GM19351 (cell line): ENCODE measurements around the gene HDGFL3.
"Not testable (repeated sequence)": the region's sequence is repeated elsewhere in the genome, so short reads cannot be mapped to it uniquely, and the experiment has no call there.

Experiments used
- ATAC-seq: cut with Tn5 transposase; IDR thresholded peaks from one replicate; pipeline ENCODE4 v1.9.1; 2021; ENCODE audit warnings: mild to moderate bottlenecking, moderate library complexity; ENCODE audit not compliant: unreplicated experiment

The HDGFL3 gene

GRCh38 chr15:83194528-83194927 is 13.1 kb downstream of the HDGFL3 start:
- no peak for ATAC-seq

- ATAC-seq, result no peak
Measured at GRCh38 chr15:83193721-83194120, 13.9 kb downstream of the HDGFL3 start.

GRCh38 chr15:83192742-83193141 is 14.9 kb downstream of the HDGFL3 start:
- ATAC-seq, result no peak

- no peak for ATAC-seq
Measured at GRCh38 chr15:83190450-83190849, 17.2 kb downstream of the HDGFL3 start.

GRCh38 chr15:83185561-83185960 is 22.1 kb downstream of the HDGFL3 start:
- ATAC-seq, result no peak

- ATAC-seq, result no peak
Measured at GRCh38 chr15:83178869-83179325, 28.7 kb downstream of the HDGFL3 start.

GRCh38 chr15:83178390-83178789 is 29.2 kb downstream of the HDGFL3 start:
- ATAC-seq, result no peak

GRCh38 chr15:83174891-83175290 is 32.7 kb downstream of the HDGFL3 start:
- ATAC-seq, result no peak

GRCh38 chr15:83170474-83171165 is 37.0 kb downstream of the HDGFL3 start:
- no peak for ATAC-seq

GRCh38 chr15:83169576-83169975 is 38.0 kb downstream of the HDGFL3 start:
- not testable (repeated sequence) for ATAC-seq

- no peak for ATAC-seq
Measured at GRCh38 chr15:83166830-83167229, 40.8 kb downstream of the HDGFL3 start.

GRCh38 chr15:83166218-83166617 is 41.4 kb downstream of the HDGFL3 start:
- no peak for ATAC-seq

- no peak for ATAC-seq
Measured at GRCh38 chr15:83164771-83165404, 42.7 kb downstream of the HDGFL3 start.

- no peak for ATAC-seq
Measured at GRCh38 chr15:83164111-83164770, 43.4 kb downstream of the HDGFL3 start.

GRCh38 chr15:83163032-83163431 is 44.6 kb downstream of the HDGFL3 start:
- no peak for ATAC-seq

- no peak for ATAC-seq
Measured at GRCh38 chr15:83160741-83161140, 46.9 kb downstream of the HDGFL3 start.

- ATAC-seq, result no peak
Measured at GRCh38 chr15:83158393-83158792, 49.2 kb downstream of the HDGFL3 start.

- ATAC-seq, result no peak
Measured at GRCh38 chr15:83155942-83156341, 51.7 kb downstream of the HDGFL3 start.

- no peak for ATAC-seq
Measured at GRCh38 chr15:83153288-83153687, 54.3 kb downstream of the HDGFL3 start.

- ATAC-seq, result no peak
Measured at GRCh38 chr15:83144771-83145170, 62.9 kb downstream of the HDGFL3 start.

GRCh38 chr15:83142151-83142550 is 65.5 kb downstream of the HDGFL3 start:
- not testable (repeated sequence) for ATAC-seq
